GM12801 (cell line): Measurements from ENCODE around the gene SURF6.

Experiments used
- CTCF ChIP-seq: IDR thresholded peaks from one replicate; pipeline ENCODE4 v1.5.1; 2011; ENCODE audit warnings: control low read depth; ENCODE audit not compliant: insufficient read length; ENCODE audit errors: extremely low read depth

The SURF6 gene

DNA sequence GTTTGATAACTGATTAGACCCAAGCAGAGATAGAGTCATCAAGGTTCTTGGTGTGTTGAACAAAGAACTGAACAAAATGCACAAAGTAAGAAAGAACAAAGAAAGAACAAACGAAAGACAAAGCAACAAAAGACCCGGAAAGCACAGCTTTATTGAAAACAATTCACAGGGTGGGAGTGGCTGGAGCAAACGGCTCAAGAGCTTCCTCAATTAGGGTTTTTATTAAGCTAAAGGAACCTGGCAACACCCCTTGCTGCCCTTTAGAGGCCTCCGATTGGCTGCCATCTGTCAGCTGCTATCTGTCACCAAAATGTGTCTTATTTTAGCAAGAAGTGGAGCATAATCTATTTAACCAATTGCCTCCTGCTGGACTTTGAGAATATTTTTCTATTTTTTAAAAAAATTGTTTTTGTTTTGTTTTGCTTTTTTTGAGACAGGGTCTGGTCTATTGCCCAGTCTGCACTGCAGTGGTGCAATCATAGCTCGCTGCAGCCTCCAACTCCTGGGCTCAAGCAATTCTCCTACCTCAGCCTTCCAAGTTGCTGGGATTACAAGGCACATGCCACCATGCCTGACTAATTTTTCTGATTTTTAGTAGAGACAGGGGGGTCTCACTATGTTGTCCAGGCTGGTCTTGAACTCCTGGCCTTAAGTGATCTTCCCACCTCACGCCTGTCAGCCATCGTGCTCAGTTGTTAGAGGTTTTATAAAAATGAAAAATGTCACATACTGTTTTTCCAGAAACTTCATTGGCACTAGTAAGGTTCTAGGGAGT is 53.3 kb downstream of the SURF6 start:
- no peak for TF ChIP-seq CTCF

DNA sequence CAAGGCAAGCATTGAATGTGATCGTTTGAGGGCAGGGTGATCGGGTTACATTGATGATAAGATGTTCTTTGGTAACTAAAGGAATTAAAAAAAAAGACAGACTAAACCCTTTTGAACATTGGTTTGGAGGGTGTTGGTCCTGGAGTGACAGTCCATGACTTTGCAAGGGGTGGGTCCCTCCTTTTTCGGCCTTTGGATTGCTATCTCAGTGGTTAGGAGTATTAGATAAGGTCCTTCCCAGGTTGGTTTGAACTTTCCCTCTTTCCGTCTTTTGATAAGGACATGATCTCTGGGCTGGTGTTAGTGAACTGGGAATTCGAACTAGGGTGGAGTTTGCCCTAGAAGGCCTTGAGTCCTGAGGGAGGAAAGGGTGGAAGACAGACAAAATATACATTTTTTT is 55.6 kb downstream of the SURF6 start:
- TF ChIP-seq CTCF: no peak
